ENCODE measurements around the gene ATF2. TPM values are rescaled to one million over a fixed set of nuclear protein-coding genes. Genes with fewer than 3 reads are reported as not detected.

The ATF2 gene
- total RNA-seq, 1 donor from 2014 or later = 51.2 TPM

- intact Hi-C loops (cut with DNase I) = no loop called here
- no peak overlapping the region for H3K27ac ChIP-seq
- ATAC-seq = no peak
- H3K27me3 ChIP-seq = no peaks in the 10 kb centered on the region
- no peak overlapping the region for H3K4me3 ChIP-seq
- H3K36me3 ChIP-seq = peaks cover 8% of the 10 kb centered on the region
- no peak for DNase-seq
- no peak for TF ChIP-seq CTCF (IDR thresholded peaks at IDR 0.05)
- no peaks in the 10 kb centered on the region for H3K4me1 ChIP-seq
- H3K9me3 ChIP-seq = no peaks in the 10 kb centered on the region
These were observed 101.6 kb downstream of the ATF2 start for GRCh38 chr2:175066411-175066810.

- no peaks in the 10 kb centered on the region for H3K27me3 ChIP-seq
- ATAC-seq = no peak
- H3K36me3 ChIP-seq = peaks cover 8% of the 10 kb centered on the region
- DNase-seq = no peak
- intact Hi-C loops (cut with DNase I) = no loop called here
- H3K4me1 ChIP-seq = no peaks in the 10 kb centered on the region
- TF ChIP-seq CTCF (IDR thresholded peaks at IDR 0.05) = no peak
- H3K27ac ChIP-seq = no peak overlapping the region
- no peaks in the 10 kb centered on the region for H3K9me3 ChIP-seq
- H3K4me3 ChIP-seq = no peak overlapping the region
These were observed 103.2 kb downstream of the ATF2 start for GRCh38 chr2:175064797-175065196.

GRCh38 chr2:175063741-175064140 is 104.3 kb downstream of the ATF2 start:
- no peaks in the 10 kb centered on the region for H3K9me3 ChIP-seq
- no peak overlapping the region for H3K27ac ChIP-seq
- no peaks in the 10 kb centered on the region for H3K4me1 ChIP-seq
- TF ChIP-seq CTCF (IDR thresholded peaks at IDR 0.05) = no peak
- intact Hi-C loops (cut with DNase I) = no loop called here
- peaks cover 8% of the 10 kb centered on the region for H3K36me3 ChIP-seq
- DNase-seq (no peak), ATAC-seq (no peak)
- no peak overlapping the region for H3K4me3 ChIP-seq
- H3K27me3 ChIP-seq = no peaks in the 10 kb centered on the region

- H3K4me3 ChIP-seq = no peak overlapping the region
- TF ChIP-seq CTCF (IDR thresholded peaks at IDR 0.05) = no peak
- intact Hi-C loops (cut with DNase I) = no loop called here
- H3K27me3 ChIP-seq = no peaks in the 10 kb centered on the region
- no peaks in the 10 kb centered on the region for H3K4me1 ChIP-seq
- H3K27ac ChIP-seq = no peak overlapping the region
- ATAC-seq (no peak), DNase-seq (no peak)
- no peaks in the 10 kb centered on the region for H3K9me3 ChIP-seq
- peaks cover 8% of the 10 kb centered on the region for H3K36me3 ChIP-seq
These were observed 105.0 kb downstream of the ATF2 start for GRCh38 chr2:175062787-175063585.

GRCh38 chr2:175057078-175057685 is 110.8 kb downstream of the ATF2 start:
- Histone ChIP-seq H3K27me3 (no peaks in the 10 kb centered on the region), H3K9me3 (no peaks in the 10 kb centered on the region), H3K27ac (no peak overlapping the region), H3K4me1 (no peaks in the 10 kb centered on the region), H3K4me3 (no peak overlapping the region), H3K36me3 (no peaks in the 10 kb centered on the region)
- intact Hi-C loops (cut with DNase I) = no loop called here
- no peak for ATAC-seq
- TF ChIP-seq CTCF (IDR thresholded peaks at IDR 0.05) = no peak
- no peak for DNase-seq

All from upper lobe of right lung (tissue), 1 donor.